ENCODE measurements around the gene SEMA5A.

DNA sequence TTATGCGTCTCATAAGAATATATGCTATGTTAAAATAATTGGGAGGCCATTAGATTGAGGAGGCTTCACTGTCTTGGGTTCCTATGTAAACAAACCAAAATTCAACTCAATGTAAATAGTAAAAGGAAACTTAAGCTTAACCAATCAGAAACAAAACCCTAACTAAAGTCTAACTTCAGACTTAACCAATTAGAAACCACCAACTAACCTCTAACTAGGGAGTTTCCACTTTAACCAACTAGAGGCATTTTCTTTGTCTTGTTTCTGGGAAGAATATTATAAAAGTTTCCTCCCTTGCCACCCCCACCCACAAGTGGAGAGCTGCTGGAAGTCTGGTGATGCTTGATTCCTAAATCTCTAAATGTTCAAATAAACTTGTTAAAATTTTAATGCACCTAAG lies 214.5 kb downstream of the SEMA5A start:
- TF ChIP-seq, protein P1, sequence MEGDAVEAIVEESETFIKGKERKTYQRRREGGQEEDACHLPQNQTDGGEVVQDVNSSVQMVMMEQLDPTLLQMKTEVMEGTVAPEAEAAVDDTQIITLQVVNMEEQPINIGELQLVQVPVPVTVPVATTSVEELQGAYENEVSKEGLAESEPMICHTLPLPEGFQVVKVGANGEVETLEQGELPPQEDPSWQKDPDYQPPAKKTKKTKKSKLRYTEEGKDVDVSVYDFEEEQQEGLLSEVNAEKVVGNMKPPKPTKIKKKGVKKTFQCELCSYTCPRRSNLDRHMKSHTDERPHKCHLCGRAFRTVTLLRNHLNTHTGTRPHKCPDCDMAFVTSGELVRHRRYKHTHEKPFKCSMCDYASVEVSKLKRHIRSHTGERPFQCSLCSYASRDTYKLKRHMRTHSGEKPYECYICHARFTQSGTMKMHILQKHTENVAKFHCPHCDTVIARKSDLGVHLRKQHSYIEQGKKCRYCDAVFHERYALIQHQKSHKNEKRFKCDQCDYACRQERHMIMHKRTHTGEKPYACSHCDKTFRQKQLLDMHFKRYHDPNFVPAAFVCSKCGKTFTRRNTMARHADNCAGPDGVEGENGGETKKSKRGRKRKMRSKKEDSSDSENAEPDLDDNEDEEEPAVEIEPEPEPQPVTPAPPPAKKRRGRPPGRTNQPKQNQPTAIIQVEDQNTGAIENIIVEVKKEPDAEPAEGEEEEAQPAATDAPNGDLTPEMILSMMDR (IDR thresholded peaks at IDR 0.05) = no peak
- no peak for TF ChIP-seq POLR2A (IDR thresholded peaks at IDR 0.05)

Measured in lower leg skin (tissue), 3 donors.